Gastroesophageal sphincter (tissue), 3 donors: ENCODE results near the gene PPP6R2.

Source experiments
- POLR2A ChIP-seq, 2 donors: fragments of 450-650 bp; IDR thresholded peaks; one replicate each; pipeline ENCODE4 v1.6.1; 2017; ENCODE audit warnings: antibody characterized with exemption in 2 of 2, mild to moderate bottlenecking in 2 of 2, moderate library complexity in 1 of 2
- TF ChIP-seq, protein P1 (sequence below), 4 experiments: fragments of 200-600 bp in 2 of 4; fragments of 450-650 bp in 2 of 4; sonication (generic) in 1 of 4; IDR thresholded peaks; one replicate each; pipeline ENCODE4 v1.5.1; 2017 to 2019; ENCODE audit warnings: antibody characterized with exemption in 4 of 4, mild to moderate bottlenecking in 2 of 4, moderate library complexity in 2 of 4

DNA sequence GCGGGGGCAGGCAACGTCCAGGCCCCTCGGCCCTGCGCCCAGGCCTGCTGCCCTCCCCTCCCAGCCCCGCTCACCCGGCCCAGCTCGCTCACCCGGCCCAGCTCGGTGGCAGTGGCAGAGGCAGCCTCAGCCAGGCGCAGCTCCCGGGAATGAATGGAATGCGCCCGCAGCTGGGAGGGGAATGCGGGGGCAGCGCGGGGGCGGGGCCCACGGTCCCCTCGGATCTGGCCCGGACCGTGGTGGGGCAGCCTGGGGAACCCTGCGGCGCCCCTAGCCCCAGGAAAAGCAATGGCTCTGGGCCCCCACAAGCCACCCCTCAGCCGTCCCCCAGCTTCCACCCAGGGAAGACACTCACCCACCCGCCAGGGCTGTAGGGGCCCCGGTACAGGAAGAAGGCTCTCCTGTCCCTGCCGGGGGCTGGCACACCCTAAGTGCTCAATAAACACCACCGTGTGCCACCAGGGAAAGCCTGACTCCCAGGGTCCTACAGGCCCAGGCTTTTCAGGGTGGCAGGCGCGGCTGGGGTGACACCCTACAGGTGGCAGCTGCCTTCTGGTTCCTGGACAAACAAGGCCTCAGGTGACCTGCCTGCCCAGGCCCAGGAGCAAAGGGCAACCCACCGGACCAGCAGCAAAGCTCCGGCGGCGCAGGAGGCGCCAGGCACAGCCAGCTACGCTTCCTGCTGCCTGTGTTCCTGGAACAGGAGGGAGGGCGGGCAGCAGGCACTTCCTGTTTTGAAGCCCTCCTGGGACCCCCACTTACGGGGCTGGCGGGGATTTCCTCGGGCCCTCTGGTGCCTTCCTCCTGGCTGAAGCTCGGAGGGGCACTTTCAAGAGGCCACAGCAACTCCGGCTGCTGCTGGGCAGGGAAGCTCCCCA, 49.4 kb upstream of the PPP6R2 start:
- TF ChIP-seq, protein P1, sequence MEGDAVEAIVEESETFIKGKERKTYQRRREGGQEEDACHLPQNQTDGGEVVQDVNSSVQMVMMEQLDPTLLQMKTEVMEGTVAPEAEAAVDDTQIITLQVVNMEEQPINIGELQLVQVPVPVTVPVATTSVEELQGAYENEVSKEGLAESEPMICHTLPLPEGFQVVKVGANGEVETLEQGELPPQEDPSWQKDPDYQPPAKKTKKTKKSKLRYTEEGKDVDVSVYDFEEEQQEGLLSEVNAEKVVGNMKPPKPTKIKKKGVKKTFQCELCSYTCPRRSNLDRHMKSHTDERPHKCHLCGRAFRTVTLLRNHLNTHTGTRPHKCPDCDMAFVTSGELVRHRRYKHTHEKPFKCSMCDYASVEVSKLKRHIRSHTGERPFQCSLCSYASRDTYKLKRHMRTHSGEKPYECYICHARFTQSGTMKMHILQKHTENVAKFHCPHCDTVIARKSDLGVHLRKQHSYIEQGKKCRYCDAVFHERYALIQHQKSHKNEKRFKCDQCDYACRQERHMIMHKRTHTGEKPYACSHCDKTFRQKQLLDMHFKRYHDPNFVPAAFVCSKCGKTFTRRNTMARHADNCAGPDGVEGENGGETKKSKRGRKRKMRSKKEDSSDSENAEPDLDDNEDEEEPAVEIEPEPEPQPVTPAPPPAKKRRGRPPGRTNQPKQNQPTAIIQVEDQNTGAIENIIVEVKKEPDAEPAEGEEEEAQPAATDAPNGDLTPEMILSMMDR (IDR thresholded peaks at IDR 0.05) = peak in 1 of 4 experiments; percentile 5
- peak in 1 of 2 donors; percentile 14 for TF ChIP-seq POLR2A (IDR thresholded peaks at IDR 0.05)
